Fibroblast of villous mesenchyme (primary cell): ENCODE results near the gene FPR2. TPM values are rescaled to one million over a fixed set of nuclear protein-coding genes. Genes with fewer than 3 reads are reported as not detected.

Experiments used
- DNase-seq: peaks from one replicate; pipeline ENCODE4 v3.0.0-alpha.2; 2010; ENCODE audit warnings: low read depth
- H3K4me3 ChIP-seq: 2 replicates; pipeline ENCODE4 v1.5.1; 2011; ENCODE audit warnings: low read depth, mild to moderate bottlenecking, low read length
- total RNA-seq: library from RNA; depleted of rRNA; stranded (reverse); fragments of >200 nt; gene quantifications from 2 replicates; pipeline ENCODE4 v1.2.3, GENCODE V29; 2012
- TF ChIP-seq, protein P1 (sequence below): IDR thresholded peaks from 2 replicates; pipeline ENCODE4 v1.5.1; 2012; ENCODE audit warnings: low read depth, mild to moderate bottlenecking, low read length; ENCODE audit not compliant: insufficient read depth

Gene FPR2
- total RNA-seq, 1 donor, result not detected

DNA sequence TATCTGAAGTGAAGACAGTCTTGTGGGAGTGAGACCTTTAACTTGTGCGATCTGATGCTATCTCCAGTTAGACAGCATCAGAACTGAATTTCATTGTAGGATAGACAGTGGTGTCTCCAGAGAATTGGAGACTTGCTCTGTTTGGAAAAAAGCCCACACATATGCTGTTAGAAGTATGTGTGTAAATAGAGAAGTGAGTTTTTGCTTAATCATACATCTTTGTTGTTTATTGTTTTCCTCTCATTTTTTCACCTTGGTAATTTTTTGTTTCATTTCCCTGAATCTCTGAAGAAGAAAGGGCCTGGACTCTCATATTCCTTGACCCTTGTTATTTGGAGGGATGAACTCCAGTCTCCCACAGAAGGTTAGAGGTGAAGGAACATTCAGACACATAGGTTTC, 55.7 kb downstream of the FPR2 start:
- no peak overlapping the region for H3K4me3 ChIP-seq
- no peak for DNase-seq
- TF ChIP-seq, protein P1, sequence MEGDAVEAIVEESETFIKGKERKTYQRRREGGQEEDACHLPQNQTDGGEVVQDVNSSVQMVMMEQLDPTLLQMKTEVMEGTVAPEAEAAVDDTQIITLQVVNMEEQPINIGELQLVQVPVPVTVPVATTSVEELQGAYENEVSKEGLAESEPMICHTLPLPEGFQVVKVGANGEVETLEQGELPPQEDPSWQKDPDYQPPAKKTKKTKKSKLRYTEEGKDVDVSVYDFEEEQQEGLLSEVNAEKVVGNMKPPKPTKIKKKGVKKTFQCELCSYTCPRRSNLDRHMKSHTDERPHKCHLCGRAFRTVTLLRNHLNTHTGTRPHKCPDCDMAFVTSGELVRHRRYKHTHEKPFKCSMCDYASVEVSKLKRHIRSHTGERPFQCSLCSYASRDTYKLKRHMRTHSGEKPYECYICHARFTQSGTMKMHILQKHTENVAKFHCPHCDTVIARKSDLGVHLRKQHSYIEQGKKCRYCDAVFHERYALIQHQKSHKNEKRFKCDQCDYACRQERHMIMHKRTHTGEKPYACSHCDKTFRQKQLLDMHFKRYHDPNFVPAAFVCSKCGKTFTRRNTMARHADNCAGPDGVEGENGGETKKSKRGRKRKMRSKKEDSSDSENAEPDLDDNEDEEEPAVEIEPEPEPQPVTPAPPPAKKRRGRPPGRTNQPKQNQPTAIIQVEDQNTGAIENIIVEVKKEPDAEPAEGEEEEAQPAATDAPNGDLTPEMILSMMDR, result no peak

DNA sequence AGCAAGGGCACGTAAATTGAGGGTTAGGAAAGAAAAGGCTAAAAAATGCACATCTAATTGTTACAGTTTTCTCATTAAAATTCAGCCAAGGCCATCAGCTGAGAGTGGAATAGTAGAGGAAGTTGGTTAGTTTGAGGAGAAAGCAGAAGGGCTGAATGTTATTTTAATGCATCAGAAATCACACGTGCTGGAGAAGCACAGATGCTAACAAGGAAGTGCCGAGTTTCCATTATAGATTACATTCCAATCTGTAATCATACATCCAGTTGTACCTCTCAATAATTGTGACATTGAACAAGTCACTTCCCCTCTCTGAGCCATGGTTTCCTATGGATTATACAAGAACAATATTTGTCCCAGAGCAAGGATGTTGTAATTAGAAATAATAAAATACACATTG, 59.0 kb downstream of the FPR2 start:
- no peak overlapping the region for H3K4me3 ChIP-seq
- TF ChIP-seq, protein P1, result no peak
- DNase-seq, result no peak

Other genes with a start within 250 kb of the FPR2 start
- under 0.01 TPM in 1 of 2 replicates, not detected in the other for gene SIGLEC6, start 229.5 kb upstream of the FPR2 start, total RNA-seq
- gene ZNF175, start 189.9 kb upstream of the FPR2 start, total RNA-seq, result 5.5 and 9.9 TPM in 2 replicates
- gene SIGLEC5, start 130.8 kb upstream of the FPR2 start, total RNA-seq, result not detected in 2 replicates
- gene SIGLEC14, start 114.4 kb upstream of the FPR2 start, total RNA-seq, result not detected in 2 replicates
- gene SPACA6, start 67.8 kb upstream of the FPR2 start, total RNA-seq, result 10.8 and 14.2 TPM in 2 replicates
- gene HAS1, start 37.2 kb upstream of the FPR2 start, total RNA-seq, result not detected in 2 replicates
- not detected in 2 replicates for gene FPR1, start 9.3 kb upstream of the FPR2 start, total RNA-seq
- not detected in 2 replicates for gene FPR3, start 34.0 kb downstream of the FPR2 start, total RNA-seq
- gene ZNF577, start 126.8 kb downstream of the FPR2 start, total RNA-seq, result 3.5 and 4.2 TPM in 2 replicates
- gene ZNF649, start 143.8 kb downstream of the FPR2 start, total RNA-seq, result 6.4 and 12.1 TPM in 2 replicates
- 5.2 and 10.8 TPM in 2 replicates for gene ZNF613, start 166.3 kb downstream of the FPR2 start, total RNA-seq
- gene ZNF350, start 225.7 kb downstream of the FPR2 start, total RNA-seq, result 6.8 and 7.8 TPM in 2 replicates
- gene ZNF615, start 247.0 kb downstream of the FPR2 start, total RNA-seq, result 9.0 and 9.9 TPM in 2 replicates